HCT116 (cell line): ENCODE measurements around the gene PCDHGC5. TPM values are rescaled to one million over a fixed set of nuclear protein-coding genes. Genes with fewer than 3 reads are reported as not detected.

Experiments
- ATAC-seq: fragments of 200-7000 bp; cut with Tn5 transposase; 2 replicates; pipeline ENCODE4 v1.9.1; 2020; ENCODE audit warnings: mild to moderate bottlenecking, moderate library complexity
- BruUV-seq: library from RNA; stranded (reverse); fragments of 400-500 nt; replicated peaks from 2 replicates; lab custom pipeline; 2021; lab: Mats Ljungman, UMichigan
- CTCF ChIA-PET: fragments of 300-600 bp; sonication (Branson Sonifier 250); formaldehyde crosslinking; loops from one replicate; lab custom pipeline; 2021; ENCODE audit warnings: antibody characterized with exemption; lab: Charles Lee
- POLR2A ChIA-PET: fragments of 300-600, 350-600 bp; sonication (Branson Sonifier 250); formaldehyde crosslinking; loops from one replicate; lab custom pipeline; 2021; ENCODE audit warnings: antibody characterized with exemption; lab: Charles Lee
- RAD21 ChIA-PET, 2 experiments: fragments of 300-600 bp; sonication (Branson Sonifier 250); formaldehyde crosslinking; loops; one replicate each; lab custom pipeline; 2023; ENCODE audit warnings: low total read pairs in 2 of 2; ENCODE audit not compliant: uncharacterized antibody in 2 of 2, unreplicated experiment in 2 of 2, low non-redundant PET in 1 of 2; lab: Charles Lee
- DNase-seq: peaks from one replicate; pipeline ENCODE4 v3.0.0-alpha.2; 2010; ENCODE audit warnings: low read depth, low spot score
- H2AFZ ChIP-seq: fragments of 200-600 bp; shearing (Covaris generic), sonication (generic); 2 replicates; pipeline ENCODE4 v1.6.1; 2017; ENCODE audit warnings: low read depth, mixed run types, mixed read lengths, antibody characterized with exemption, low read length; ENCODE audit not compliant: poor library complexity, severe bottlenecking
- H3K27ac ChIP-seq: 2 replicates; pipeline ENCODE4 v1.5.1; 2012; ENCODE audit warnings: low read depth, low read length
- H3K27me3 ChIP-seq: fragments of 200-600 bp; sonication (generic); 2 replicates; pipeline ENCODE4 v1.6.1; 2016; ENCODE audit warnings: mixed run types, low read length, mixed read lengths; ENCODE audit not compliant: insufficient read depth
- H3K36me3 ChIP-seq, 2 experiments: fragments of 200-500 bp in 1 of 2; fragments of 200-600 bp in 1 of 2; sonication (Bioruptor generic) in 1 of 2; sonication (generic) in 1 of 2; 2 replicates each; pipeline versions ENCODE4 v1.5.1 to v1.6.1; 2014 to 2016; ENCODE audit warnings: low read length in 2 of 2, inconsistent platforms in 1 of 2, mixed read lengths in 1 of 2, mixed run types in 1 of 2; ENCODE audit not compliant: insufficient read depth in 2 of 2, control insufficient read depth in 1 of 2
- H3K4me1 ChIP-seq, 2 experiments: fragments of 200-600 bp in 1 of 2; sonication (generic) in 1 of 2; 2 replicates each; pipeline versions ENCODE4 v1.5.1 to v1.6.1; 2012 to 2017; ENCODE audit warnings: low read length in 2 of 2, inconsistent platforms in 1 of 2, mild to moderate bottlenecking in 1 of 2, mixed read lengths in 1 of 2, mixed run types in 1 of 2, moderate library complexity in 1 of 2; ENCODE audit not compliant: insufficient read depth in 2 of 2, control insufficient read depth in 1 of 2
- H3K4me2 ChIP-seq: fragments of 200-600 bp; sonication (generic); 2 replicates; pipeline ENCODE4 v1.6.1; 2017; ENCODE audit warnings: mixed run types, low read length, mixed read lengths
- H3K4me3 ChIP-seq, 2 experiments: fragments of 200-600 bp in 1 of 2; sonication (generic) in 1 of 2; replicated peaks in 1 of 2; 2 replicates each; pipeline ENCODE4 v1.5.1; 2011 to 2016; ENCODE audit warnings: low read length in 2 of 2, control low read depth in 1 of 2, low read depth in 1 of 2, mild to moderate bottlenecking in 1 of 2, mixed read lengths in 1 of 2, mixed run types in 1 of 2
- H3K79me2 ChIP-seq: fragments of 200-600 bp; sonication (generic); 2 replicates; pipeline ENCODE4 v1.6.1; 2017; ENCODE audit warnings: mild to moderate bottlenecking, mixed run types, low read length, moderate library complexity, mixed read lengths; ENCODE audit not compliant: insufficient read depth
- H3K9ac ChIP-seq: fragments of 200-600 bp; sonication (generic); 2 replicates; pipeline ENCODE4 v1.6.1; 2016; ENCODE audit warnings: low read length, mixed read lengths
- H3K9me2 ChIP-seq: fragments of 200-600 bp; sonication (generic), shearing (Covaris generic); 2 replicates; pipeline ENCODE4 v1.6.1; 2017; ENCODE audit warnings: mixed run types, mild to moderate bottlenecking, moderate library complexity; ENCODE audit not compliant: insufficient read depth
- H3K9me3 ChIP-seq, 2 experiments: fragments of 200-500 bp in 1 of 2; fragments of 200-600 bp in 1 of 2; sonication (Bioruptor generic) in 1 of 2; sonication (generic) in 1 of 2; 2 replicates each; pipeline ENCODE4 v1.6.1; 2014 to 2017; ENCODE audit warnings: low read length in 2 of 2, mixed read lengths in 2 of 2, inconsistent platforms in 1 of 2, low read depth in 1 of 2, mild to moderate bottlenecking in 1 of 2, mixed run types in 1 of 2, moderate library complexity in 1 of 2; ENCODE audit not compliant: control insufficient read depth in 1 of 2, insufficient read depth in 1 of 2
- H4K20me1 ChIP-seq: fragments of 200-600 bp; sonication (generic), shearing (Covaris generic); 2 replicates; pipeline ENCODE4 v1.6.1; 2017; ENCODE audit warnings: mixed run types, mild to moderate bottlenecking, moderate library complexity; ENCODE audit not compliant: insufficient read depth
- CBX3 ChIP-seq: IDR thresholded peaks from 2 replicates; pipeline ENCODE4 v1.6.1; 2012; ENCODE audit warnings: low read depth
- CEBPB ChIP-seq: IDR thresholded peaks from 2 replicates; pipeline ENCODE4 v1.6.1; 2012; ENCODE audit warnings: low read depth
- EGR1 ChIP-seq: IDR thresholded peaks from 2 replicates; pipeline ENCODE4 v1.6.1; 2012; ENCODE audit warnings: low read depth
- ELF1 ChIP-seq: IDR thresholded peaks from 2 replicates; pipeline ENCODE4 v1.6.1; 2012; ENCODE audit warnings: low read depth, borderline replicate concordance
- EZH2 ChIP-seq: fragments of 200-600 bp; sonication (generic); IDR thresholded peaks from 2 replicates; pipeline ENCODE4 v1.6.1; 2017; ENCODE audit warnings: antibody characterized with exemption, mixed run types
- EZH2phosphoT487 ChIP-seq: fragments of 200-600 bp; IDR thresholded peaks from 2 replicates; pipeline ENCODE4 v1.6.1; 2018; ENCODE audit warnings: antibody characterized with exemption, borderline replicate concordance
- FOSL1 ChIP-seq: IDR thresholded peaks from 2 replicates; pipeline ENCODE4 v1.6.1; 2012; ENCODE audit warnings: low read depth
- JUND ChIP-seq: IDR thresholded peaks from 2 replicates; pipeline ENCODE4 v1.6.1; 2012
- POLR2A ChIP-seq: IDR thresholded peaks from 2 replicates; pipeline ENCODE4 v1.7.0; 2011; ENCODE audit warnings: borderline replicate concordance; ENCODE audit not compliant: insufficient read depth, insufficient read length; ENCODE audit errors: extremely low read depth
- POLR2AphosphoS5 ChIP-seq: IDR thresholded peaks from 2 replicates; pipeline ENCODE4 v1.6.1; 2011; ENCODE audit warnings: mild to moderate bottlenecking, low read depth, low read length, moderate library complexity
- REST ChIP-seq: IDR thresholded peaks from 2 replicates; pipeline ENCODE4 v1.6.1; 2012; ENCODE audit warnings: low read depth
- SIN3A ChIP-seq: IDR thresholded peaks from 2 replicates; pipeline ENCODE4 v1.6.1; 2012; ENCODE audit warnings: low read depth
- SP1 ChIP-seq: IDR thresholded peaks from 2 replicates; pipeline ENCODE4 v1.6.1; 2012; ENCODE audit warnings: low read depth
- SRF ChIP-seq: IDR thresholded peaks from 2 replicates; pipeline ENCODE4 v1.6.1; 2012; ENCODE audit warnings: low read depth
- TCF7L2 ChIP-seq: IDR thresholded peaks from 2 replicates; pipeline ENCODE4 v1.7.0; 2011; ENCODE audit warnings: borderline replicate concordance, inconsistent platforms; ENCODE audit not compliant: insufficient read depth, insufficient read length; ENCODE audit errors: extremely low read depth
- ZFX ChIP-seq: fragments of 450-650 bp; IDR thresholded peaks from 2 replicates; pipeline ENCODE4 v1.6.1; 2017
- ZNF274 ChIP-seq: fragments of 200-500 bp; sonication (Bioruptor generic); IDR thresholded peaks from 2 replicates; pipeline ENCODE4 v1.6.1; 2014; ENCODE audit warnings: mild to moderate bottlenecking, low read depth, low read length, inconsistent platforms
- intact Hi-C: fragments of 100-400 bp; cut with micrococcal nuclease; formaldehyde crosslinking; loops from 2 replicates; pipeline ENCODE4 v1.10.0; 2022
- total RNA-seq: library from RNA; stranded (reverse); gene quantifications from one replicate; pipeline ENCODE4 v1.2.1, GENCODE V29; 2021; ENCODE audit not compliant: unreplicated experiment
- TF ChIP-seq, protein P1 (sequence below): IDR thresholded peaks from 2 replicates; pipeline ENCODE4 v1.6.1; 2012
- TF ChIP-seq, protein P2 (sequence below): IDR thresholded peaks from 2 replicates; pipeline ENCODE4 v1.6.1; 2011; ENCODE audit warnings: mild to moderate bottlenecking, low read length, moderate library complexity; ENCODE audit not compliant: insufficient replicate concordance; ENCODE audit errors: extremely low read depth
- TF ChIP-seq, protein P3 (sequence below), 3 experiments: fragments of 200-600 bp in 1 of 3; sonication (generic) in 1 of 3; IDR thresholded peaks in 2 of 3; conservative IDR thresholded peaks in 1 of 3; 2 replicates each; pipeline ENCODE4 v1.5.1; 2012 to 2017; ENCODE audit warnings: low read depth in 2 of 3, low read length in 2 of 3, antibody characterized with exemption in 1 of 3, borderline replicate concordance in 1 of 3, control low read depth in 1 of 3, mild to moderate bottlenecking in 1 of 3, mixed read lengths in 1 of 3, mixed run types in 1 of 3, moderate library complexity in 1 of 3; ENCODE audit not compliant: insufficient read depth in 1 of 3

Gene PCDHGC5
- total RNA-seq, 1 experiment from 2014 or later = not detected

DNA sequence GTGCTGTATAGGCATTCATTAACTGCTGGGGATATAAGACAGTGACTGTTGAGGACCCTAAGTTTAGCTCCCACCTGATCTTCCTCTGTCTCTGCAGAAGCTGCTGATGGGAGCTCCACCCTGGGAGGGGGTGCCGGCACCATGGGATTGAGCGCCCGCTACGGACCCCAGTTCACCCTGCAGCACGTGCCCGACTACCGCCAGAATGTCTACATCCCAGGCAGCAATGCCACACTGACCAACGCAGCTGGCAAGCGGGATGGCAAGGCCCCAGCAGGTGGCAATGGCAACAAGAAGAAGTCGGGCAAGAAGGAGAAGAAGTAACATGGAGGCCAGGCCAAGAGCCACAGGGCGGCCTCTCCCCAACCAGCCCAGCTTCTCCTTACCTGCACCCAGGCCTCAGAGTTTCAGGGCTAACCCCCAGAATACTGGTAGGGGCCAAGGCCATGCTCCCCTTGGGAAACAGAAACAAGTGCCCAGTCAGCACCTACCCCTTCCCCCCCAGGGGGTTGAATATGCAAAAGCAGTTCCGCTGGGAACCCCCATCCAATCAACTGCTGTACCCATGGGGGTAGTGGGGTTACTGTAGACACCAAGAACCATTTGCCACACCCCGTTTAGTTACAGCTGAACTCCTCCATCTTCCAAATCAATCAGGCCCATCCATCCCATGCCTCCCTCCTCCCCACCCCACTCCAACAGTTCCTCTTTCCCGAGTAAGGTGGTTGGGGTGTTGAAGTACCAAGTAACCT, 22.1 kb downstream of the PCDHGC5 start:
- BruUV-seq = no TSS peak
- CTCF ChIA-PET = interaction anchor here (2.1 to 3.2 kb wide), 2 partner anchors 11 to 13 kb away, joined by 6 to 15 read pairs; no protein-coding TSS in a partner anchor
- no peak for ATAC-seq

More for the DNA sequence above, 22.1 kb downstream of the PCDHGC5 start:
- TF ChIP-seq FOSL1 (no peak), POLR2AphosphoS5 (no peak), JUND (no peak), SRF (no peak), ZNF274 (no peak), TCF7L2 (no peak), EGR1 (no peak), SIN3A (no peak), EZH2phosphoT487 (no peak), ELF1 (no peak), POLR2A (no peak), ZFX (no peak), CEBPB (no peak), REST (no peak), CBX3 (no peak), EZH2 (no peak), SP1 (no peak)
- TF ChIP-seq, protein P1, sequence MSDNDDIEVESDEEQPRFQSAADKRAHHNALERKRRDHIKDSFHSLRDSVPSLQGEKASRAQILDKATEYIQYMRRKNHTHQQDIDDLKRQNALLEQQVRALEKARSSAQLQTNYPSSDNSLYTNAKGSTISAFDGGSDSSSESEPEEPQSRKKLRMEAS = no peak
- TF ChIP-seq, protein P2, sequence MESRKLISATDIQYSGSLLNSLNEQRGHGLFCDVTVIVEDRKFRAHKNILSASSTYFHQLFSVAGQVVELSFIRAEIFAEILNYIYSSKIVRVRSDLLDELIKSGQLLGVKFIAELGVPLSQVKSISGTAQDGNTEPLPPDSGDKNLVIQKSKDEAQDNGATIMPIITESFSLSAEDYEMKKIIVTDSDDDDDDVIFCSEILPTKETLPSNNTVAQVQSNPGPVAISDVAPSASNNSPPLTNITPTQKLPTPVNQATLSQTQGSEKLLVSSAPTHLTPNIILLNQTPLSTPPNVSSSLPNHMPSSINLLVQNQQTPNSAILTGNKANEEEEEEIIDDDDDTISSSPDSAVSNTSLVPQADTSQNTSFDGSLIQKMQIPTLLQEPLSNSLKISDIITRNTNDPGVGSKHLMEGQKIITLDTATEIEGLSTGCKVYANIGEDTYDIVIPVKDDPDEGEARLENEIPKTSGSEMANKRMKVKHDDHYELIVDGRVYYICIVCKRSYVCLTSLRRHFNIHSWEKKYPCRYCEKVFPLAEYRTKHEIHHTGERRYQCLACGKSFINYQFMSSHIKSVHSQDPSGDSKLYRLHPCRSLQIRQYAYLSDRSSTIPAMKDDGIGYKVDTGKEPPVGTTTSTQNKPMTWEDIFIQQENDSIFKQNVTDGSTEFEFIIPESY = no peak
- TF ChIP-seq, protein P3, sequence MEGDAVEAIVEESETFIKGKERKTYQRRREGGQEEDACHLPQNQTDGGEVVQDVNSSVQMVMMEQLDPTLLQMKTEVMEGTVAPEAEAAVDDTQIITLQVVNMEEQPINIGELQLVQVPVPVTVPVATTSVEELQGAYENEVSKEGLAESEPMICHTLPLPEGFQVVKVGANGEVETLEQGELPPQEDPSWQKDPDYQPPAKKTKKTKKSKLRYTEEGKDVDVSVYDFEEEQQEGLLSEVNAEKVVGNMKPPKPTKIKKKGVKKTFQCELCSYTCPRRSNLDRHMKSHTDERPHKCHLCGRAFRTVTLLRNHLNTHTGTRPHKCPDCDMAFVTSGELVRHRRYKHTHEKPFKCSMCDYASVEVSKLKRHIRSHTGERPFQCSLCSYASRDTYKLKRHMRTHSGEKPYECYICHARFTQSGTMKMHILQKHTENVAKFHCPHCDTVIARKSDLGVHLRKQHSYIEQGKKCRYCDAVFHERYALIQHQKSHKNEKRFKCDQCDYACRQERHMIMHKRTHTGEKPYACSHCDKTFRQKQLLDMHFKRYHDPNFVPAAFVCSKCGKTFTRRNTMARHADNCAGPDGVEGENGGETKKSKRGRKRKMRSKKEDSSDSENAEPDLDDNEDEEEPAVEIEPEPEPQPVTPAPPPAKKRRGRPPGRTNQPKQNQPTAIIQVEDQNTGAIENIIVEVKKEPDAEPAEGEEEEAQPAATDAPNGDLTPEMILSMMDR (IDR thresholded peaks at IDR 0.05 in 2 of 3, conservative IDR thresholded peaks at IDR 0.05 in 1 of 3; ENCODE audit: borderline replicate concordance in 1 of 3, insufficient read depth in 1 of 3, low read depth in 2 of 3, low read length in 2 of 3) = no peak
- TF ChIP-seq, all 23 proteins: peak for 0
- intact Hi-C loops = no loop called here
- DNase-seq = no peak
- Histone ChIP-seq H3K27me3 (no peaks in the 10 kb centered on the region), H3K9ac (no peak overlapping the region), H3K9me2 (no peaks in the 10 kb centered on the region), H3K79me2 (no peaks in the 10 kb centered on the region), H3K27ac (no peak overlapping the region), H3K9me3 (no peaks in the 10 kb centered on the region), H3K4me3 (no peak overlapping the region), H3K4me2 (no peak overlapping the region), H4K20me1 (no peaks in the 10 kb centered on the region), H3K4me1 (peaks cover 0 to 9% of the 10 kb centered on the region in 2 experiments; a peak in 2 of 4 replicates), H2AFZ (no peak overlapping the region), H3K36me3 (0 out of 4 replicates have a peak, but pooled peaks cover 0 to 2% of the 10 kb centered on the region in 2 experiments)
- ChIA-PET POLR2A (no interaction called here), RAD21 (no interaction called here)
